OCI-LY7 (cell line): ENCODE results near the gene CYP4V2.

Experiments
- CTCF ChIP-seq: fragments of 200-600 bp; sonication (generic); conservative IDR thresholded peaks from 2 replicates; pipeline ENCODE4 v1.5.1; 2014; ENCODE audit warnings: mild to moderate bottlenecking, antibody characterized with exemption, low read length, moderate library complexity, mixed read lengths
- EZH2phosphoT487 ChIP-seq: fragments of 200-600 bp; sonication (generic); IDR thresholded peaks from 2 replicates; pipeline ENCODE4 v1.6.1; 2018; ENCODE audit warnings: low read depth, borderline replicate concordance, mild to moderate bottlenecking, mixed run types, antibody characterized with exemption, low read length, moderate library complexity, mixed read lengths

- TF ChIP-seq EZH2phosphoT487, result no peak
- TF ChIP-seq CTCF, result no peak
These were observed 57.3 kb downstream of the CYP4V2 start for GRCh38 chr4:186248643-186249042.
